Retina (tissue), 1 donor: ENCODE results near the gene WWOX.

Experiments used
- DNase-seq: peaks from one replicate; pipeline ENCODE4 v3.0.0-alpha.2; 2016

The WWOX gene

GRCh38 chr16:78985716-78986605, 886.5 kb downstream of the WWOX start:
- DNase-seq = no peak

- DNase-seq = no peak
These were observed 888.2 kb downstream of the WWOX start for GRCh38 chr16:78987666-78988065.

- DNase-seq = peak; percentile 51
These were observed 889.0 kb downstream of the WWOX start for GRCh38 chr16:78988361-78988969.

GRCh38 chr16:78990309-78990701, 890.9 kb downstream of the WWOX start:
- DNase-seq = peak; percentile 71

GRCh38 chr16:78992001-78992400, 892.5 kb downstream of the WWOX start:
- no peak for DNase-seq

- no peak for DNase-seq
These were observed 893.9 kb downstream of the WWOX start for GRCh38 chr16:78993346-78993745.

- no peak for DNase-seq
These were observed 894.8 kb downstream of the WWOX start for GRCh38 chr16:78994135-78994745.

- no peak for DNase-seq
These were observed 896.0 kb downstream of the WWOX start for GRCh38 chr16:78995441-78995840.

- no peak for DNase-seq
These were observed 897.3 kb downstream of the WWOX start for GRCh38 chr16:78996790-78997189.

GRCh38 chr16:78998879-78999278, 899.4 kb downstream of the WWOX start:
- no peak for DNase-seq

- DNase-seq = peak; percentile 56
These were observed 901.9 kb downstream of the WWOX start for GRCh38 chr16:79001156-79001967.

GRCh38 chr16:79003026-79003609, 903.7 kb downstream of the WWOX start:
- DNase-seq = no peak

GRCh38 chr16:79004309-79004708, 904.9 kb downstream of the WWOX start:
- DNase-seq = no peak

GRCh38 chr16:79005096-79005495, 905.6 kb downstream of the WWOX start:
- DNase-seq = no peak

- DNase-seq = no peak
These were observed 906.8 kb downstream of the WWOX start for GRCh38 chr16:79006206-79006605.

- DNase-seq = no peak
These were observed 907.3 kb downstream of the WWOX start for GRCh38 chr16:79006765-79007164.

GRCh38 chr16:79007614-79008013, 908.2 kb downstream of the WWOX start:
- no peak for DNase-seq

- no peak for DNase-seq
These were observed 908.8 kb downstream of the WWOX start for GRCh38 chr16:79008036-79008868.

GRCh38 chr16:79008869-79009179, 909.4 kb downstream of the WWOX start:
- no peak for DNase-seq

- DNase-seq = no peak
These were observed 910.4 kb downstream of the WWOX start for GRCh38 chr16:79009896-79010295.

GRCh38 chr16:79011282-79011681, 911.8 kb downstream of the WWOX start:
- no peak for DNase-seq
